OCI-LY1 (cell line): ENCODE data around the gene SFMBT2.
"Not testable (repeated sequence)": the region's sequence is repeated elsewhere in the genome, so short reads cannot be mapped to it uniquely, and the experiment has no call there.

ENCODE experiments used
- H2AFZ ChIP-seq: fragments of 200-600 bp; sonication (generic), shearing (Covaris generic); 2 replicates; pipeline ENCODE4 v1.6.0; 2014; ENCODE audit warnings: antibody characterized with exemption, mild to moderate bottlenecking, low read length
- H3F3A ChIP-seq: fragments of 200-600 bp; sonication (generic), shearing (Covaris generic); 2 replicates; pipeline ENCODE4 v1.6.0; 2014; ENCODE audit warnings: mild to moderate bottlenecking, antibody characterized with exemption, low read length, moderate library complexity; ENCODE audit not compliant: insufficient read depth
- H3K27ac ChIP-seq: fragments of 200-600 bp; sonication (generic); 2 replicates; pipeline ENCODE4 v1.5.1; 2014; ENCODE audit warnings: low read length, mixed run types, mild to moderate bottlenecking, low read depth; ENCODE audit not compliant: poor library complexity, severe bottlenecking
- H3K27me3 ChIP-seq: fragments of 200-600 bp; sonication (generic); 2 replicates; pipeline ENCODE4 v1.6.0; 2014; ENCODE audit warnings: antibody characterized with exemption, mild to moderate bottlenecking, low read length, moderate library complexity; ENCODE audit not compliant: insufficient read depth
- H3K36me3 ChIP-seq: fragments of 200-600 bp; sonication (generic); 2 replicates; pipeline ENCODE4 v1.6.1; 2014; ENCODE audit warnings: mild to moderate bottlenecking, antibody characterized with exemption, low read length, moderate library complexity, mixed read lengths; ENCODE audit not compliant: insufficient read depth
- H3K4me1 ChIP-seq: fragments of 200-600 bp; sonication (generic); 2 replicates; pipeline ENCODE4 v1.5.1; 2014; ENCODE audit warnings: mild to moderate bottlenecking, low read length, moderate library complexity; ENCODE audit not compliant: insufficient read depth, severe bottlenecking
- H3K4me2 ChIP-seq: fragments of 200-600 bp; sonication (generic), shearing (Covaris generic); 2 replicates; pipeline ENCODE4 v1.6.1; 2014; ENCODE audit warnings: low read length
- H3K4me3 ChIP-seq: fragments of 200-600 bp; sonication (generic); 2 replicates; pipeline ENCODE4 v1.5.1; 2014; ENCODE audit warnings: low read length, low read depth, mild to moderate bottlenecking, mixed read lengths; ENCODE audit not compliant: poor library complexity, severe bottlenecking
- H3K79me2 ChIP-seq: fragments of 200-600 bp; shearing (Covaris generic); 2 replicates; pipeline ENCODE4 v1.6.1; 2016; ENCODE audit warnings: mixed run types, low read length, mixed read lengths; ENCODE audit not compliant: insufficient read depth
- H3K9ac ChIP-seq: fragments of 200-600 bp; sonication (generic), shearing (Covaris generic); 2 replicates; pipeline ENCODE4 v1.6.1; 2014; ENCODE audit warnings: mild to moderate bottlenecking, low read length, mixed read lengths
- H3K9me2 ChIP-seq: fragments of 200-600 bp; sonication (generic), shearing (Covaris generic); 2 replicates; pipeline ENCODE4 v1.6.1; 2014; ENCODE audit warnings: low read depth, mild to moderate bottlenecking, low read length, mixed read lengths
- H3K9me3 ChIP-seq: fragments of 200-600 bp; shearing (Covaris generic); 2 replicates; pipeline ENCODE4 v1.6.1; 2014; ENCODE audit warnings: low read length, mixed read lengths
- H4K20me1 ChIP-seq: fragments of 200-600 bp; sonication (generic), shearing (Covaris generic); 2 replicates; pipeline ENCODE4 v1.6.0; 2016; ENCODE audit warnings: mild to moderate bottlenecking, low read length; ENCODE audit not compliant: insufficient read depth
- CTCF ChIP-seq: fragments of 200-600 bp; sonication (generic), shearing (Covaris generic); IDR thresholded peaks from 2 replicates; pipeline ENCODE4 v1.5.1; 2017; ENCODE audit warnings: mild to moderate bottlenecking, antibody characterized with exemption, low read length, moderate library complexity, mixed read lengths
- EZH2 ChIP-seq: fragments of 200-600 bp; sonication (generic), shearing (Covaris generic); IDR thresholded peaks from 2 replicates; pipeline ENCODE4 v1.8.0; 2017; ENCODE audit warnings: borderline replicate concordance, mixed run types, mild to moderate bottlenecking, antibody characterized with exemption, low read length, moderate library complexity, mixed read lengths

Gene SFMBT2

GRCh38 chr10:7388602-7389001 is 22.2 kb downstream of the SFMBT2 start:
- H3K79me2 ChIP-seq = peaks cover 61% of the 10 kb centered on the region
- TF ChIP-seq CTCF (no peak), EZH2 (no peak)
- no peak overlapping the region for H3K27ac ChIP-seq

GRCh38 chr10:7388149-7388548 is 22.7 kb downstream of the SFMBT2 start:
- H4K20me1 ChIP-seq, H3K4me2 ChIP-seq, H3K9me2 ChIP-seq, H3K27me3 ChIP-seq, H3K36me3 ChIP-seq, H3F3A ChIP-seq, H3K4me3 ChIP-seq, H3K27ac ChIP-seq, H3K9ac ChIP-seq, H2AFZ ChIP-seq, H3K9me3 ChIP-seq: not testable (repeated sequence)
- Histone ChIP-seq H3K4me1 (peaks cover 24% of the 10 kb centered on the region), H3K79me2 (peaks cover 57% of the 10 kb centered on the region)

More at GRCh38 chr10:7388602-7389001, 22.2 kb downstream of the SFMBT2 start:
- no peaks in the 10 kb centered on the region for H3F3A ChIP-seq
- no peak overlapping the region for H2AFZ ChIP-seq
- H3K4me2 ChIP-seq = no peak overlapping the region
- no peaks in the 10 kb centered on the region for H3K27me3 ChIP-seq
- H4K20me1 ChIP-seq = peaks cover 5% of the 10 kb centered on the region; the same call in 1 of the 2 replicates
- H3K36me3 ChIP-seq = no peaks in the 10 kb centered on the region
- no peaks in the 10 kb centered on the region for H3K9me3 ChIP-seq
- H3K9me2 ChIP-seq = no peaks in the 10 kb centered on the region
- no peak overlapping the region for H3K4me3 ChIP-seq
- peaks cover 24% of the 10 kb centered on the region for H3K4me1 ChIP-seq
- H3K9ac ChIP-seq = no peak overlapping the region

GRCh38 chr10:7385114-7385513 is 25.7 kb downstream of the SFMBT2 start:
- Histone ChIP-seq H3K4me3 (no peak overlapping the region), H3F3A (no peaks in the 10 kb centered on the region), H3K27me3 (no peaks in the 10 kb centered on the region), H3K9ac (no peak overlapping the region), H3K9me3 (no peaks in the 10 kb centered on the region), H3K27ac (no peak overlapping the region), H3K4me1 (peaks cover 17% of the 10 kb centered on the region), H3K4me2 (no peak overlapping the region), H3K9me2 (no peaks in the 10 kb centered on the region), H3K36me3 (peaks cover 14% of the 10 kb centered on the region; the same call in 1 of the 2 replicates), H2AFZ (no peak overlapping the region), H3K79me2 (peaks cover 47% of the 10 kb centered on the region), H4K20me1 (peaks cover 2% of the 10 kb centered on the region; the same call in 1 of the 2 replicates)
- no peak for TF ChIP-seq EZH2
- no peak for TF ChIP-seq CTCF

- no peak overlapping the region for H3K27ac ChIP-seq
- H3K4me3 ChIP-seq = no peak overlapping the region
- TF ChIP-seq CTCF (no peak), EZH2 (no peak)
- no peaks in the 10 kb centered on the region for H3K9me2 ChIP-seq
- no peaks in the 10 kb centered on the region for H4K20me1 ChIP-seq
- no peak overlapping the region for H2AFZ ChIP-seq
- H3K4me1 ChIP-seq = peaks cover under 1% of the 10 kb centered on the region
- peaks cover 29% of the 10 kb centered on the region for H3K36me3 ChIP-seq
- H3F3A ChIP-seq = no peaks in the 10 kb centered on the region
- peaks cover 32% of the 10 kb centered on the region for H3K79me2 ChIP-seq
- no peaks in the 10 kb centered on the region for H3K27me3 ChIP-seq
- no peaks in the 10 kb centered on the region for H3K9me3 ChIP-seq
- H3K4me2 ChIP-seq = no peak overlapping the region
- H3K9ac ChIP-seq = no peak overlapping the region
Measured at GRCh38 chr10:7383442-7383841, 27.4 kb downstream of the SFMBT2 start.
